GM08714 (cell line): Measurements from ENCODE around the gene TLCD3B.

Experiments used
- H3K4me3 ChIP-seq: fragments of 200-500 bp; sonication (Bioruptor generic); 2 replicates; pipeline ENCODE4 v1.5.1; 2014; ENCODE audit warnings: mild to moderate bottlenecking, low read length, inconsistent platforms
- ZNF274 ChIP-seq: IDR thresholded peaks from 2 replicates; pipeline ENCODE4 v1.6.1; 2012; ENCODE audit warnings: mild to moderate bottlenecking, low read depth, low read length

The TLCD3B gene

GRCh38 chr16:30007378-30007895 is 23.6 kb downstream of the TLCD3B start:
- no peak overlapping the region for H3K4me3 ChIP-seq
- no peak for TF ChIP-seq ZNF274

GRCh38 chr16:30006659-30007377 is 24.3 kb downstream of the TLCD3B start:
- no peak overlapping the region for H3K4me3 ChIP-seq
- TF ChIP-seq ZNF274 = no peak

- no peak for TF ChIP-seq ZNF274
These were observed 25.0 kb downstream of the TLCD3B start for GRCh38 chr16:30006095-30006473.

GRCh38 chr16:30005341-30006094 is 25.6 kb downstream of the TLCD3B start:
- no peak overlapping the region for H3K4me3 ChIP-seq
- no peak for TF ChIP-seq ZNF274

More at GRCh38 chr16:30006095-30006473, 25.0 kb downstream of the TLCD3B start:
- H3K4me3 ChIP-seq = no peak overlapping the region

GRCh38 chr16:30004811-30005242 is 26.2 kb downstream of the TLCD3B start:
- H3K4me3 ChIP-seq = no peak overlapping the region
- TF ChIP-seq ZNF274 = no peak

- H3K4me3 ChIP-seq = no peak overlapping the region
- no peak for TF ChIP-seq ZNF274
These were observed 26.7 kb downstream of the TLCD3B start for GRCh38 chr16:30004424-30004776.

GRCh38 chr16:30003670-30004423 is 27.2 kb downstream of the TLCD3B start:
- no peak overlapping the region for H3K4me3 ChIP-seq
- TF ChIP-seq ZNF274 = no peak

- no peak for TF ChIP-seq ZNF274
- H3K4me3 ChIP-seq = no peak overlapping the region
These were observed 28.3 kb downstream of the TLCD3B start for GRCh38 chr16:30002614-30003346.

GRCh38 chr16:30000735-30001631 is 30.1 kb downstream of the TLCD3B start:
- no peak for TF ChIP-seq ZNF274
- no peak overlapping the region for H3K4me3 ChIP-seq

GRCh38 chr16:29999605-30000004 is 31.5 kb downstream of the TLCD3B start:
- no peak for TF ChIP-seq ZNF274
- no peak overlapping the region for H3K4me3 ChIP-seq

GRCh38 chr16:29996766-29997250 is 34.3 kb downstream of the TLCD3B start:
- H3K4me3 ChIP-seq = peak overlapping the region; percentile 81
- no peak for TF ChIP-seq ZNF274

- peak within 1 kb of the TSS; percentile 86 for H3K4me3 ChIP-seq
These were observed 34.9 kb downstream of the TLCD3B start, which contains the start of gene INO80E for GRCh38 chr16:29995911-29996765. INO80E (plus strand) TSS chr16:29996241; CDS start chr16:29996311, 70 bp downstream.

More at GRCh38 chr16:29995911-29996765, 34.9 kb downstream of the TLCD3B start, which contains the start of gene INO80E:
- TF ChIP-seq ZNF274 = no peak
